HL-60/S4 treated with retinoic acid at 250 ng/mL for 4 days and 3 days (cell line): ENCODE results near the gene ELAVL2.

Source experiments
- in situ Hi-C: fragments of 300-500 bp; cut with MboI; formaldehyde crosslinking; loops from 2 replicates; pipeline ENCODE4 v1.7.0; 2022; ENCODE audit warnings: low sequenced_read_pairs

Gene ELAVL2

DNA sequence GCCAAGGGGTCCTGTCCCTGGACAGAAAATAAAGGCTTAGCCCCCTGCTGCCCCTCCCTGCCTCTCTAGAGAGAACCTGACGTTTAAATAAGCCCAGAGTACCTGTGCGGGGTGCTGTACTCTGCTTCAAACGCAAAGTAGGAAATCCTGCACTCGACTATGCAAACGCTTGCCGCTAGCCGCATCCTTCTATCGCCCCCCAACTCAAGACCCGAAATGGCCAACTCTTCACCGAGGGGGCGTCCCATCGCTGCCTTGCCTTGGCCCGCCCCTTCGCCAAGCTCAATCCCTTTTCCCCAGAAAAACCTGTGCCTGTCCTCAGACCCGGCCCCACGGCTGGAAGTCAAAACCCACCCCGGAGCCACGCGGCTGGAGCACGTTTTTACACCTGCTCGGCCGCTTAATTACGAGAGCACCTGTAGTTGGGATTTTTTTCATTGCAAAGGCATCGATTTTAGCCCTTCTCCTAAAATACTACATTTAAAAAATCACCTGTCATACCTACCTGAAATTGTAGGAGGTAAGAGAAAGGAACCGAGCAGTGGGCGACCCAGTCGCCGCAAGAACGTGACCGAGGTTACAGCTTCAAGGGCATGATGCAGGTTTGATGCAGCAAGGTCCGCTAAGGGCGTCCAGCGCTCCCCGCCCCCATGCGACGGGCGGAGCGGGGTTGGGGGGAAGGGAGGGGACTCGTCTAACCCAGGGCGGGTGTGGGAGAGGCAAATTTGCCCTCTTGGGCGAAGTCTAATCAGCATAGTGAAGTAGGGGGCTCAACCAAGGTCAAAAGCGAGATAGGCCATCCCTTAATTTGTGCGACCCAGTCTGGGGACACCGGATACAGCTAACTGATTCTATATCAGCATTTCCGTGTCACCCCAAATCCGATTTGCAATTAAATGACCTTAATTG, 3.5 kb downstream of the ELAVL2 start:
- in situ Hi-C loops, result no loop called here

DNA sequence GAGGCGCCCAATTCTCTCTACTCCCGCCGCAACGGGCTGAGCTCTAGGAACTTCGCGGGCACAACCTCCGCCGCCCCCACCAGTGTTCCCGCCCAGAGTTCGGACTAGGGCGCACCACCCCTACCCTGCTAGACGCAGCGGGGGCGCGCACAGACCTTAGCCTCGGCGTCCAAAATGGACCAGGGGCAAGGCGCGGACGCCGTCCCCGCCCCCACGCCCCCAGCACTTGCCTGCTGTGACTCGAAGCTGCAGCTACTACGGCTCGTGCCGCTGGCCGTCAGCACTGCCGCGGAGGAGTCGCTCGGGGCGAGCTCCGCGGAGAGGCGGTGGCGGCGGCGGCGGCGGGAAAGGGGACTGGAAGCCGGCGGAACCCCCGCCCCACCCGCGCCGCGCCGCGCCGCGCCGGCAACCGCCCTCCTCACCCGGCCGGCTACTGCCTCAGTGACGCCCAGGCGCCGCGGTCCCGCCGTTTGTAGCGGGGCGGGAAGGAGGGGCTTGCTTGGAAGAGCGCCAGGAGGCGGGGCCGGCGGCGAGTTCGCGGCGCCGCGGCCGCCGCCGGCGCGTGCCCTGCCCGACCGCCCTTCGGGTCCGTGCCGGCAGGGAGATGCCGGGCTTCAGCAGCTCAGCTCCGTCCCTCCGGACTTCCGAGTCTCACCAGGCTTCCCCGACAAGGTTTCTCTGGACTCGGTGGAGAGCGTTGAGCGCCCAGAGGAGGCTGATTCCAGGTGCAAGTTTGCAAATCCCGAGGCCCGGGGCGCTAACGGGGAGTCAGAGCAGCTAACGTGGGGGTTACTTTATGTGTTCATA, 4.5 kb downstream of the ELAVL2 start:
- in situ Hi-C loops, result no loop called here

DNA sequence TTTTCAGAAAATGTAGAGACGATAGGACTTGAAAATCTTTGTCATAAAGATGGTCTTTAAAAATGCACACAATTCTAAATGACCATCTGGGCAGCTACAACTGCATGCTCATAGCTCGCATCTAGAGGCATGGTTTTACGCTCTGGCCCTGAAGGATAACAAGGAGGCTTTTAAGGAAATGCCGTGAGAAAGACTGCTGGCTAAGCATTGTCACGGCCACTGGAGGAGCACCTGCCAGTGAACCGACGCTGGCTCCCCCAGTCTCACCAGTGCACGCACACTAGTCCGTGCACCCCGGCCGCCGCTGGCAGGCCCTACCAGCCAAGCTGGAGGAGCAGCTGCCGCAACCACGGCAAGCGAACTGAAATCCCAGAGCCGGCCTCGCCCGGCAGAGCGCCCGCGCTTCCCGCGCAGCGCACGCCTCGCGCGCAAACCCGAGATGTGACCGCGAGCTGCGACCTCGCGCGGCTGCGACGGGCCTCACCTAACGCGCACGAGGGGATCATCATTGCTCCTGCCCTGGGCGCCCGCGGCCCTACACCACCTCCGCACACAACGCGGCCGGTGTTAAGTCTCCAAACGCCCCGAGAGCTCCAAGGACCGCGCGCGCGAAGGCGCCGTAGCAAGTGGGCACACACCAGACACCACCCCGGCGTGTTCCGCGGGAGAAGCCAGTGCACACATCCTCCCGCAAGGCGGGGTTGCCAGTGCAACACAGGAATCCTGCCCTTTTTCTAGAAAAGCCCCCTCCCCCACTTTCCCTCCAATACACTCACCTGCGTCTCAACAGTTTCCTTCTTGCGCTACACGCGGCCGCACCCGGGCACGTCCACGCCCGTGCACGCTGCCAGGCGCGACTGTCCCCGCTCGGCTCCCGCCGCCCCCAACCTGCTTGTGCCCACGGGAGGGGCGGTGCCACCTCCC, 5.3 kb downstream of the ELAVL2 start:
- in situ Hi-C loops, result no loop called here

DNA sequence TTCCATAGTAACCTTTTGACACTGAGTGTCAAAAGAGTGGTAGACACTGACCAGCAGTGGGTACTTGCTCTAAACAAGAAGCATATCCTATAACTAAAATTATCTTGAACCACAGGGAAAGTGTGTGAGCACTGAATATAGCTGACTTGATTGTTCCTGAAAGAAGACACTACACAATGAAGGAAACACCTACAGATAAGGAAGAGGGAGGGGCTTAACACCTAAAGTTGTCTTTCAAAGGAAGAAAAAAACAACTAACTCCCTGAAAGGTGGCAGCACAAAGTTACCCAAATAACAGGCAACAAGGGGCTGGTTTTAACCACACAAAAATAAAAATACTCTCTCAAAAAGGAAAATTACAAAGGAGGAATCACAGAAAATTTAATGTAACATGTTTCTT, 6.6 kb downstream of the ELAVL2 start:
- in situ Hi-C loops, result no loop called here

DNA sequence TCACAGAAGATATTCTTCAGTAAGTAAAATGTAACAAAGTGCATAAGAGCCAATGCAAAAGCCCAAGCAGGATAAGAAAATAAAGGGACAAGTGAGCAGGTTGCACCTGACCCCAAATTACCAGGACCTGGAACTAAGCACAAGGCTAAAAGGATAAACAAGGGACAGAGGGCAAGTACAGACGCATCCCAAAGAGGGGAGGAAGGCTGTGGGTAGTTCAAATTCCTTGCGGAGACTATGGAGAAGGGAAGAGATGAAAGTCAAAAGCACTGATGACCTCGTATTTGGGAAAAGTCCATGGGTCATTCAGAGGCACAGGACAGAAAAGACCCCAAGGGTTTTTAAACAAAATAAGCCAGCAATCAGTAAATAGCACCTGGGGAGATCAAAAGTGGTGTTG, 11.8 kb downstream of the ELAVL2 start:
- in situ Hi-C loops, result no loop called here

DNA sequence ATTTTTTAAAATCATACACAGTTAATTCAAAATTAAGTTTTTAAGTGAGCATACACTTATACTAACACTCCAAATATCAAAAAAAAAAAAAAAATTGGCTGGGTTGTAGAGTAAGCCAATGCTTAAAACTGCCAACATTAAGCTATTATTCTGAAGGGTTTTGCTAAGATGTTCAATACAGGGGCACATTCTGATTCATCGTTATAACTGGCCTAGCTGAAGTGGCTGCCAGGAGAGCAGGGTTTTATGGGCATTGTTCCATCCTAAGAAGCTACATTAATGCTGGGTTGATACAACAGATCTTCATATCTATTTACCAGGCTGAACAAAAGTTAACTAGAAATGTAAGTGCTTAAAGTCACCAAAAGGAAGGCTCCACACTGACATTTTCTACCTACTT, 13.4 kb downstream of the ELAVL2 start:
- in situ Hi-C loops, result no loop called here

DNA sequence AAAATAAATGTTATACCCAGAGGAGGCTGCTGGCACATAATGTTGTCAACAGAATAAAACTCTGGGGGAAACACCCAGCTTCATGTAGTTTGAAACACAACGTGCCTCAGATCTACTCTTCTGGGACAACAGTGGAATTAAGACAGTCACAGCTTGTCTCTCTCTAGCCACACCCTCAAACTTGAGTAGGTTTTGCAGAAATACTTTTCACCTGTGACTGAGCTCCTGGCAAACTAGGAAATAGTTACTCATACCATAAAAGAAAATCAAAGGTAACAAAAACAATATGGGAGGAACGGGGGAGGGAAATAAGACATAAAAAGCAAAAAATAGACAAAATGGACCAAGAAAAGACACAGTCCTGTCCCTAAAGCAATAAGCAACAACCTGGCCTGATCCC, 14.4 kb downstream of the ELAVL2 start:
- in situ Hi-C loops, result no loop called here

DNA sequence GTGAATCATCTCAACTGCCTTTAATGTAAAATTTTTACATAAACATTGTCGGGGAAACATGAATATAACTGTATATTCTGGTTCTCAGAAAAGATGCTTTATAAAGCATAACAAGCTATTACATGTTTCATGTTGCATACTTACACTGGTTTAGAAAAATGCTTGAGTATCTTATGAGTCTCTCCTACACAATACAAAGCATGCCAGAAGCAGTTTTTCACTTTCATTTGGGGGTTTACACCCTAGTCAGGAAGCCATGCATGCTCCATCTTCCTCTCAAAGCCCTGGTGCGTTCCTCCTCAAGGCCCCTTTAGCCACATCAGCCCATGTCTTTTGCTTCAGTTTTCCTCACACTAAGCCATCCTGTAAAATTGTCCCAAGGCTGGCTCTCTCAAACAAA, 22.8 kb downstream of the ELAVL2 start:
- in situ Hi-C loops, result no loop called here

DNA sequence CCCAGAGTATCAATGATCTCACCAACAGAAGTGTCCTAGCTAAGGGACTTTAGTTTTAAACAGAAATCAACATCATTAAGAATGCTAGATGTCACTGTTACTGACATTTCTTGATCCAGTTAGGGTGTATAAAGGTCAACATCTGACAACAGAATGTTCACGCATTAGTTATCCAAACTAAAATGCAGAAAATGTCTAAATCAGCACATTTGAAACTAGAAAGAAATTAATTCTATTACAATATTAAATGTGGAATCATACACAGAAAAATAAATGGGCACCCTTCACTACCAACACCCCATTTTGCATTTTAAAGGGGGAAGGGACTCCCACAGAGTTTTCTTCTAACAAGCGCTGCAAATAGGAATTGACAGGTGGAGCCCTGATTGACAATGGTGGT, 24.5 kb downstream of the ELAVL2 start:
- in situ Hi-C loops, result no loop called here

DNA sequence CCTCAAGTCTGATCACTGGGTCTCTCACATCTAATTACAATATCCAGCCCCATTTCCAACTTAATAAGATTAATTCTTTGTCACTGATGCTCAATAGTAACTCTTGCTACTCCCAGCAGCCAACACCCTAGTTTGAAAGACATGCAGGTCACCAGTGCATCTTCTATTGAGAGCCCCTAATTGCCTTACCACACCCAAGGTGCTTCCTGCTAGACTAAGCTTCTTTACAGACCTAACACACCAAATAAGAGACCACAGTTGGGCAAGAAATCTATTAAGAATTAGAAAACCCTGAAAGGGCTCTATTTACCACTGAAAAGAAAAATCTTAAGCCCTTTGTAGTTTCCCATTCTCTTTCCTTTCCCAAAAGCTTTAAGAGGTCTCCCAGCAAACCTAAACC, 26.5 kb downstream of the ELAVL2 start:
- in situ Hi-C loops, result no loop called here

DNA sequence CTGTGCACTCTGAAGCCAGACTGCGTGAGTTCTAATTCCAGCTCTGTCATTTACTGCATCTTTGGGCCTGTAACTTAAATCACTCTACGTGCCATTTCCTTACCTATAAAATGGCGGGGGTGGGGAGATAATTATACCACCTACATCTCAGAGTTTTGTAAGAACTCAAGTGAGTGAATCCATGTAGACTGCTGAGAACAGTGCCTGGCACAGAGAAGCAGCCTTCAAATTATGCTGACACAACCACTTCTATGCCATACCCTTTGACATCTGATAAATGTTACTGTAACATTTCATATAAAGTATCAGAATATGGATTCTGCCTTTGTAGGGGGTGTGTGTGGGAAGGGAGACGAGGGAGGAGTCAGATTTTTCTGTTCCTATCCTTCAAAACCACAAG, 27.7 kb downstream of the ELAVL2 start:
- in situ Hi-C loops, result no loop called here

DNA sequence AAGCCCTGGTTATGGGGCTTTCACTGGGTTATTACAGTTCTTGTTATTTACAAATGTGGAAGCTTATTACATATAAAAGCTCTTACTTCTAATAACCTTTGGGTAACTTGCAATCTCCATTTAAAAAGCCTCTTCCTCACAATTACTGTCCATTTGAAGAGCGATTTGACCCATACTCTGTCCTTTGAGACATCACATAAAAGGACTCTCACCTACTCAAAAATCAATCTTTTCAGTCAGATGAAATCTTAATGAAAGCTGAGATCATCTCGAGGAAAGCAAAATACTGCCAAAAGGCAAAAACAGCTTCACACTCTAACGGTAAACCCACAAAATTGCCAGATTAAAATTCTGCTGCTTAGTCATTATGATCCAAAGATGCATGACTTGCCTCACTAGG, 29.8 kb downstream of the ELAVL2 start:
- in situ Hi-C loops, result no loop called here

DNA sequence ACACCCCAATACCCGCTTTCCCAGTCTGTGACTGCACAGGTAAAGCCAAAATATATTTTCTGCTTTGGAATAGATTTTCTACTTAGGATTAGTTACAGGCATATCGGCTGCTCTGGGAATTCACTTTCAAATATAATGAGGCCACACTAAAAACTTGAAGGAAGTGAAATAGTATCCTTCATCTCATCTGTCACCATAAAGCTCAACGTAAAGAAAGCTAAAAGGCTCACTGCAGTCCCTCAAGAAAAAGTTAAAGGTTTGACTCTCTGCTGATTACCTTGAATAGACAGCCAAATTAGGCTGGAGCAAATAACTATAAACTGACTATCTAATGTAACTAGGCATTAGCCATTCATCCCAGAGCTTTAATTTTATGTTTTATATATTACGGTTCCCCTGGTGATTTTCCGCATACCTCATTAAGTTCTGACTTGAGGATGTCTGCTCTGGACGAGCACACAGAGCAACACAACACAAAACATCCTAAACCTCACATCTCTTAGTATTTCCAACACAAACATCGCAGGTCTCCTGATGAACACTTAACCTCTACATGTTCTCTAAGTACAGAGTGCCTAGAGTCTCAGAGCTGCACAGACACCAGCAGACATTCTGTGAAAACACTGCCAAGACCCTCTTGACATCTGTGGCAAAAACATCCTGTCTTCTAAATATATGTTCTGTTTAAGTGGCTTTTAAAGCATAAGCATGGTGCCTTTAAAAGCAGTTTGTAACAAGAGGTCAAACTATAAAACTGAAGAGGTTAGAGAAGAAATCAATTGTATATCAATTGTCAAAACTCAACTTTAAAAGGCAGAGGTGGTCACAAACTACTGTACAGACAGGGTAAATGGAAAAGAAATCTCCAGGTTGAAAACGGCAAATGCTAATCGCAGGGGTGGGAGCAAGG, 35.4 kb downstream of the ELAVL2 start:
- in situ Hi-C loops, result no loop called here

DNA sequence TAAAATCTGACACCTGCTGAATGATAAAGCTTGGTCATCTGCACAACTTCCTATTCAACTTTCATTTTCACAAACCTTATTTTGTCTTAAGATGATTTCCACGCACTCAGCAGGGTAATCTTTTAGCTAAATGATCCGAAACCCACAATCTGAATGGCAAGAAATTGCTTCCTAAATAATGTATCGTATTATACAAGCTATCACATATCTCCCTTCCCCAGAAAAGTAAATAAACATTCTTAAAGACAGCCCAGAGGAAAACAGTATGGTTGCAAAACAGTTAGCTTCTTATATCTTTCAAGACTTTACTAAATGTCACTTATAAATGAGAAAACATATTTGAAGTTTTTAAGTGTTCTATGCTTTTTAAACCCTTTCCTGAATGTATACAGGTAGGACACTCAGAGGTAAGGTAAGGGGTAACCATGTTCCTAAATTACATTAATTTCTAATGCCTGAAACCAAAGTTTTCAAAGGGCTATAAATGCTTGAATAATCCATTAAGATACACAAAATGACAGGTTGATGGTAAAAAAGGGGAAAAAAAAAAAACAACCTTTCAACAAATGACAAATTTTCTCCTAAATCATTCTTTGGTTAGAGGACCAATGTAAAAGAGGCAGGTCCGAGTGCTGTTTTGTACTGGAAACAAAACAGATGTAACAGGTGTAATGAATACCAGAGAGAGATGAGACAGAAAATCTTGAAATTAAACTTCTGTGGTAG, 36.3 kb downstream of the ELAVL2 start:
- in situ Hi-C loops, result no loop called here

DNA sequence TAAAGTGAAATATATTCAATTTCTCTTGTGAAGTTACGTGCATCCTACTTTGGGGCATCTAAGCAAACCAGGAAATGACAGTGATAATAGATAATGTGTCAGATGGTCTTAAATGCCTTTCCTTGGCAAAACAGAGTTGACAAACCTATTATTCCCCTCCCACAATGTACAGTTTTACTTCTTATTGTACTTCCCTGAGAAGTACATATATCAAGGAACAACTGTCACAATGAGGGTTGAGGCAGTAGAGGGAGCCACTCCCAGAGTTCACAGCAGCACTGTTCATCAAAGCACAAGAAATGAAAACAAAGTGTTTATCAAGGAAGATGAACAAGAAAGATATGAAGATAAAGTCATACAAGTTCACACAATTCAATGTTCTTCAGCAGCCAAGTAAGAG, 41.1 kb downstream of the ELAVL2 start:
- in situ Hi-C loops, result no loop called here

DNA sequence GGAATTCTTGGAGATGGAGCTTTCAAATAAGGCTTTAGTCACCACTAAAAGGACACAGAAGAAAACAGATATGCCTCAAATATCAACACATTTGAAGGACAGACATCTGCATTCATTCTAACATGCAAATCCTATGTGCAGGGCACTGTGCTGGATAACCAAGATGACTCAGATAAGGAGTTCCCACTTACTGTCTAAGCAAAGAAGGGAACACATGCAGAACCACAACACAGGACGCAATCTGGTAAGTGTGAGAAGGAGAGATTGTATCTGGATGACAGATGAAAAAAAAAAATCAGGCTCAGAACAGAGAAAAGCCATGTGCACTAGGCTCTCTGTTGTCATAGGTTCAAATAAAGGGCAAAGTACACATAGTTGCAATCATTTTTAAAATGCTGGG, 42.5 kb downstream of the ELAVL2 start:
- in situ Hi-C loops, result no loop called here

DNA sequence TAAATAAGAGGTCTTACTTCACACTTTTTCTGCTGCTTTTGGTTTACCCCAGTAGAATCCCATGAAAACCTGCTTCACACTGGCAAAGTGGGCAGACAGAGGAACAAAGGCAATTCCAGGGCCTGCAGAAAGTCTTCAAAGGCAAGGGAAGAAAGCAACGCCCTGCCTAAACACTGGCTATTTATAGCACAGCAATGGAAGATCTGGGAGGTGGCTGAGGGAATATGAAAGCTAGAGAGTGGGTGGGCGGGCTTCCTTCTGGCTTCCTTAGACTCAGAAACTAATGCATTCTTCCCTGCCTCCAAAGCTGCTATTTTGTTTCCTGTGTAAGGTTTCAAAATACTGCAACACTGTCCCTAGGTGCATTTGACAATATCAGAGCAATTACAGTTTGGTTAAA, 46.8 kb downstream of the ELAVL2 start:
- in situ Hi-C loops, result no loop called here

DNA sequence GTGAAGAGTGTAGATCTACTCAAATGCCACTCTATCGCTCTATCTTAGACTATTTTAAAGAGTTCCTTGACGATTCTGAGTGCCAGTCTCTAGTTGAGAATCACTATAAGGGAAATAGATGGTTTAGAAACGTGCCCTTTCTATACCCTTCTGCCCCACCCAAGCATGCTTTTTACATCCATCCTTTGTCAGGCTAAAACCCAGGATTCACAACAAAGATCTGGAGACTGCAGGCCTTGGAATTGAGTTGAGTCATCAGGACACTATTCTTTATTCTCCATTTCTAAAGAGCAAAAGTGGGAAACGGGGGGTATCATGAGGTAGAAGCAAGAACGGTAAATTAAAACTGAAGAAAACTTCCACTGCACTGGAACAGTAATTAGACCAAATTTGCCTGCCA, 48.7 kb downstream of the ELAVL2 start:
- in situ Hi-C loops, result no loop called here

DNA sequence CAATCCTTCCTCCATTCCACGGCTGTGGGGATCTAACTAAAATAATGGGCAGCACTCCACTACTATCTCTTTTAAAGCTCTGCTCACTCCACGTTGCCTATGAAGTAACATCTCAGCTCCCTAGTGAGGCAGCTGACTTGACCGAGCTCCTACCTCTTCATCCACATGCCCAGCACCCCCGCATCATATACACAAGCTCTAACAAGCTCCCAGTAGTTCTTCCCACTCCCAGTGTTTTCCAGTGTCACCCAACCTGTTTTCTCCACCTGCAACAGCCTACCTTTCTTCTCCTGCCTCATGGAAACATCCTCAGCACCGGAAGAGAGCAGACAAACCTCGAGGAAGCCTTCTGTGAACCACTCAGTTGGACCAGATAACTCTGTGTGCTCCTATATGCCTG, 50.5 kb downstream of the ELAVL2 start:
- in situ Hi-C loops, result no loop called here
